ENCODE data around the gene MBTPS1.

DNA sequence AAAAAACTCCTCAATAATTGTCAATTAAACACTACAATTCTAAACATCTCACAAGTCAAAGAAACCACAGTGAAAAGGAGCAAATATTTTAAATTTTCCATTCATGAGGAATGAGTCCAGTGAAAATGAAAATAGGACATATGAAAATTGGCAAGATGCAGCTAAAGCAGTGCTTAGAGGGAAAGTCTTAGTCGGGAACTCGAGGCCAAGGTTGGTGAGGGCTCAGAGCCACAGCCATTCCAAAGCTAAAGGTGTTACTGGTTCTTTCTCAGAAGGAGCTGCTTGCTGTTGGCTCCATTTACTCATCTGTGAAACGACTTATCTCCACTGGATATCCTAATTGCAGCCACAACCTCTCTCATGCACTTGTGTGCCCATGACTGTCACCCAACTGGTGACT, 80.6 kb downstream of the MBTPS1 start:
- TF ChIP-seq ARNT (IDR thresholded peaks at IDR 0.05) = no peak
- TF ChIP-seq, protein P1, sequence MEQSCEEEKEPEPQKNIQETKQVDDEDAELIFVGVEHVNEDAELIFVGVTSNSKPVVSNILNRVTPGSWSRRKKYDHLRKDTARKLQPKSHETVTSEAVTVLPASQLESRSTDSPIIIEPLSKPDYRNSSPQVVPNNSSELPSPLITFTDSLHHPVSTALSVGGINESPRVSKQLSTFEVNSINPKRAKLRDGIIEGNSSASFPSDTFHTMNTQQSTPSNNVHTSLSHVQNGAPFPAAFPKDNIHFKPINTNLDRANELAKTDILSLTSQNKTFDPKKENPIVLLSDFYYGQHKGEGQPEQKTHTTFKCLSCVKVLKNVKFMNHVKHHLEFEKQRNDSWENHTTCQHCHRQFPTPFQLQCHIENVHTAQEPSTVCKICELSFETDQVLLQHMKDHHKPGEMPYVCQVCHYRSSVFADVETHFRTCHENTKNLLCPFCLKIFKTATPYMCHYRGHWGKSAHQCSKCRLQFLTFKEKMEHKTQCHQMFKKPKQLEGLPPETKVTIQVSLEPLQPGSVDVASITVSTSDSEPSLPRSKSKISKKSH (CRISPR knock-in tag; IDR thresholded peaks at IDR 0.05) = no peak
- no peak for TF ChIP-seq ZNF347 (CRISPR knock-in tag; IDR thresholded peaks at IDR 0.05; ENCODE audit: low read depth)
- TF ChIP-seq, protein P2, sequence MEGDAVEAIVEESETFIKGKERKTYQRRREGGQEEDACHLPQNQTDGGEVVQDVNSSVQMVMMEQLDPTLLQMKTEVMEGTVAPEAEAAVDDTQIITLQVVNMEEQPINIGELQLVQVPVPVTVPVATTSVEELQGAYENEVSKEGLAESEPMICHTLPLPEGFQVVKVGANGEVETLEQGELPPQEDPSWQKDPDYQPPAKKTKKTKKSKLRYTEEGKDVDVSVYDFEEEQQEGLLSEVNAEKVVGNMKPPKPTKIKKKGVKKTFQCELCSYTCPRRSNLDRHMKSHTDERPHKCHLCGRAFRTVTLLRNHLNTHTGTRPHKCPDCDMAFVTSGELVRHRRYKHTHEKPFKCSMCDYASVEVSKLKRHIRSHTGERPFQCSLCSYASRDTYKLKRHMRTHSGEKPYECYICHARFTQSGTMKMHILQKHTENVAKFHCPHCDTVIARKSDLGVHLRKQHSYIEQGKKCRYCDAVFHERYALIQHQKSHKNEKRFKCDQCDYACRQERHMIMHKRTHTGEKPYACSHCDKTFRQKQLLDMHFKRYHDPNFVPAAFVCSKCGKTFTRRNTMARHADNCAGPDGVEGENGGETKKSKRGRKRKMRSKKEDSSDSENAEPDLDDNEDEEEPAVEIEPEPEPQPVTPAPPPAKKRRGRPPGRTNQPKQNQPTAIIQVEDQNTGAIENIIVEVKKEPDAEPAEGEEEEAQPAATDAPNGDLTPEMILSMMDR (IDR thresholded peaks at IDR 0.05 in 2 of 3, conservative IDR thresholded peaks at IDR 0.05 in 1 of 3; ENCODE audit: insufficient read depth in 2 of 3, low read depth in 1 of 3, low read length in 3 of 3) = no peak
- no peak for TF ChIP-seq POLR2AphosphoS5 (IDR thresholded peaks at IDR 0.05; ENCODE audit: control insufficient read depth, insufficient read depth, low read depth, low read length)
- no peak for TF ChIP-seq BDP1 (IDR thresholded peaks at IDR 0.05; ENCODE audit: insufficient read depth, insufficient read length)
- TF ChIP-seq, protein P3, sequence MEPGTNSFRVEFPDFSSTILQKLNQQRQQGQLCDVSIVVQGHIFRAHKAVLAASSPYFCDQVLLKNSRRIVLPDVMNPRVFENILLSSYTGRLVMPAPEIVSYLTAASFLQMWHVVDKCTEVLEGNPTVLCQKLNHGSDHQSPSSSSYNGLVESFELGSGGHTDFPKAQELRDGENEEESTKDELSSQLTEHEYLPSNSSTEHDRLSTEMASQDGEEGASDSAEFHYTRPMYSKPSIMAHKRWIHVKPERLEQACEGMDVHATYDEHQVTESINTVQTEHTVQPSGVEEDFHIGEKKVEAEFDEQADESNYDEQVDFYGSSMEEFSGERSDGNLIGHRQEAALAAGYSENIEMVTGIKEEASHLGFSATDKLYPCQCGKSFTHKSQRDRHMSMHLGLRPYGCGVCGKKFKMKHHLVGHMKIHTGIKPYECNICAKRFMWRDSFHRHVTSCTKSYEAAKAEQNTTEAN (CRISPR knock-in tag; IDR thresholded peaks at IDR 0.05) = no peak
